GM10248 (cell line): ENCODE results near the gene ALCAM.

Experiments
- CTCF ChIA-PET: fragments of 300-600 bp; sonication (Branson Sonifier 250); formaldehyde crosslinking; extraction: SDS; loops from one replicate; lab custom pipeline; 2021; ENCODE audit warnings: antibody characterized with exemption; lab: Yijun Ruan, JAX
- POLR2A ChIA-PET: fragments of 350-650 bp; sonication (Branson Sonifier 250); formaldehyde crosslinking; extraction: SDS; loops from one replicate; lab custom pipeline; 2020; ENCODE audit warnings: antibody characterized with exemption; lab: Yijun Ruan, JAX
- DNase-seq: peaks from one replicate; pipeline ENCODE4 v3.0.0; 2012; ENCODE audit errors: extremely low spot score
- TF ChIP-seq, protein P1 (sequence below): IDR thresholded peaks from 2 replicates; pipeline ENCODE4 v1.5.1; 2012; ENCODE audit warnings: mild to moderate bottlenecking, low read depth; ENCODE audit errors: extremely low read depth, missing control alignments, control extremely low read depth

The ALCAM gene

DNA sequence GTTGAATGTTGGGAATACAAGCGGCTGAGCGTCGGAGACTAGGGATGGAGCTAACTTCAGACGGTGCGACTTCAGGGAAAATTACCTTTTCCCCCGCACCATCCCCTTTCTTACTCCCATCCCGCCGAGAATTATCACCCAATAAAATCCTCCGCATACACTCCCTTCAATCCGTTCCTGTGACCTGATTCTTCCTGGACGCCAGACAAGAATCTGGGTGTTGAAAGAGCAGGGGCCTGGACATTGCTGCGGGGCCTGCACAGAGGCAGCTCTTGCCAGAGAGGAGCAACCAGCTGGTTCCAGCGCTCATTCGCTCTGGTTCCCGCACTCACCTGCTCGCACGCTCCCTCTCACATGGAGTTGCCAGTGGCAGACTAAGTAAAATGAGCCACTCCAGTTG is 241.9 kb downstream of the ALCAM start:
- ChIA-PET CTCF (interaction anchor here (1.1 to 1.5 kb wide), 2 partner anchors 11 to 25 kb away, joined by 4 read pairs; no protein-coding TSS in a partner anchor), POLR2A (no interaction called here)
- TF ChIP-seq, protein P1, sequence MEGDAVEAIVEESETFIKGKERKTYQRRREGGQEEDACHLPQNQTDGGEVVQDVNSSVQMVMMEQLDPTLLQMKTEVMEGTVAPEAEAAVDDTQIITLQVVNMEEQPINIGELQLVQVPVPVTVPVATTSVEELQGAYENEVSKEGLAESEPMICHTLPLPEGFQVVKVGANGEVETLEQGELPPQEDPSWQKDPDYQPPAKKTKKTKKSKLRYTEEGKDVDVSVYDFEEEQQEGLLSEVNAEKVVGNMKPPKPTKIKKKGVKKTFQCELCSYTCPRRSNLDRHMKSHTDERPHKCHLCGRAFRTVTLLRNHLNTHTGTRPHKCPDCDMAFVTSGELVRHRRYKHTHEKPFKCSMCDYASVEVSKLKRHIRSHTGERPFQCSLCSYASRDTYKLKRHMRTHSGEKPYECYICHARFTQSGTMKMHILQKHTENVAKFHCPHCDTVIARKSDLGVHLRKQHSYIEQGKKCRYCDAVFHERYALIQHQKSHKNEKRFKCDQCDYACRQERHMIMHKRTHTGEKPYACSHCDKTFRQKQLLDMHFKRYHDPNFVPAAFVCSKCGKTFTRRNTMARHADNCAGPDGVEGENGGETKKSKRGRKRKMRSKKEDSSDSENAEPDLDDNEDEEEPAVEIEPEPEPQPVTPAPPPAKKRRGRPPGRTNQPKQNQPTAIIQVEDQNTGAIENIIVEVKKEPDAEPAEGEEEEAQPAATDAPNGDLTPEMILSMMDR, result no peak
- no peak for DNase-seq

GRCh38 chr3:105610473-105610872 is 243.8 kb downstream of the ALCAM start:
- TF ChIP-seq, protein P1, result no peak
- no peak for DNase-seq
- POLR2A ChIA-PET, result no interaction called here
- CTCF ChIA-PET, result interaction anchor here (1.0 kb wide), 1 partner anchor 12 kb away, joined by 3 read pairs; no protein-coding TSS in a partner anchor

GRCh38 chr3:105611304-105612192 is 244.8 kb downstream of the ALCAM start:
- TF ChIP-seq, protein P1, result no peak
- CTCF ChIA-PET, result interaction anchor here (1.9 kb wide), 1 partner anchor 10 kb away, joined by 6 read pairs; no protein-coding TSS in a partner anchor
- POLR2A ChIA-PET, result no interaction called here
- DNase-seq, result no peak

- ChIA-PET POLR2A (no interaction called here), CTCF (interaction anchor here (1.2 to 1.9 kb wide), 3 partner anchors 8 to 10 kb away, joined by 4 to 6 read pairs (median 5); no protein-coding TSS in a partner anchor)
- TF ChIP-seq, protein P1, result no peak
- DNase-seq, result no peak
Measured at GRCh38 chr3:105613120-105613519, 246.4 kb downstream of the ALCAM start.

DNA sequence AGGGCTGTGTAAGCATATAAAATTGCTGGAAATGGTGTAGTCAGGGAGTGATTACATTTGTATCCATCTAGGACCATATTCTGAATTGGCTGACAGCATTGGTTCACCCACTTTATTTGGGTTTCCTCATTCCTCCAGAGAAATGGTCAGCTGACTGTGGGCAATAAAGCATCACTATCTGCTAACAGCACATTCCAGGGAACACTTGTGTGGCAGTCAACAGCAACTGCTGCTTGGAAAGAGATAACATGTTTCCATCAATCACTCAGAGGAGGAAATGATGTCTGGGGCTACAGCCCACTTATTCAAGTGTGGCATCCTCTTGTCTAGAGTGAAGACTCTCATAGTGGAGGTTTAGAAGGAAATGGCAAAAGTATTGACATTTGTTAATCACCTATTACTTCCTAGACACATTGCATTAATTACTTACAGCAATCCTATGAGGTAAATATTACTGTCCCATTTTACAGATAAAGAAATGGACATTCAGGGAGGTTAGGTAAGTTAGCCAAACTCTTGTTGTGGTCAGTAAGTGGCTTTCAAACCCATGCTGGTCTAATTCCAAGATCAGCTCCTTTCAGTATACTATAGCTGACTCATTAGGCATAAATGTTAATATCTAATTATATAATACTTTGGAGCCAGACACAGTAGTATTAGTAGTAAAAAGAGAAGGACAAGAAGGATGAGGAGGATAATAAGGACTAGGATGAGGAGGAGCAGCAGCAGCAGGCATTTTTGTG is 247.8 kb downstream of the ALCAM start:
- ChIA-PET CTCF (interaction anchor here (1.5 to 2.1 kb wide), 2 partner anchors 9 to 11 kb away, joined by 5 to 9 read pairs; no protein-coding TSS in a partner anchor), POLR2A (no interaction called here)
- TF ChIP-seq, protein P1, result no peak
- no peak for DNase-seq

DNA sequence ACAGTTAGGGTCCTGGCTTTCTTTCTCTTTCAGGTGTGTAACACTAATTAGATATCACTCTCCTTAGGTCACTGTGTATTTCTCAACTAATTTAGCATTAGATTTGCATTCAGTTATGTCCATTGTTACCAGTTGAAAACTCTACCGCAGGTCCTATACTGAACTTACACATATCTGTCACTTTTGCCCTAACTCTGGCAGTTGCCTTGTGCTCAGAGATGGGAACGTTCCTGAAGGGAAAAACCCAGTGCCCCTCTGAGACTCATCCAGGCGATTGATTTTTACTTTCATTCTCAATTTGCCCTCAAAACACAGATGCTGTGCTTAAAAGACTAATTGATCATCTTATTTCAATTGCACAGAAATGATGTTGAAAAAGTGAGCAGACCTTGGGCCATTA is 249.1 kb downstream of the ALCAM start:
- no peak for DNase-seq
- CTCF ChIA-PET, result interaction anchor here (0.7 to 2.1 kb wide), 4 partner anchors 10 to 21 kb away, joined by 3 to 9 read pairs (median 3); no protein-coding TSS in a partner anchor
- POLR2A ChIA-PET, result no interaction called here
- TF ChIP-seq, protein P1, result no peak
